Activated T-helper 2 cell treated with anti-CD3 and anti-CD28 coated beads, Interferon-gamma antibody, Interleukin-2, Interleukin-4, amounts not matched to agents 10 μg/mL and 5 μg/mL and 100 μg/mL, durations not matched to agents 14 hours and 24 hours and 36 hours (primary cell): Measurements from ENCODE around the gene MEIS2. TPM values are rescaled to one million over a fixed set of nuclear protein-coding genes. Genes with fewer than 3 reads are reported as not detected.

ENCODE experiments used
- DNase-seq: peaks from one replicate; pipeline ENCODE4 v3.0.0; 2021; ENCODE audit warnings: low spot score
- H3K27ac Mint-ChIP-seq: one replicate; pipeline ENCODE4 v1.8.0; 2021; ENCODE audit warnings: mixed read lengths
- H3K27me3 Mint-ChIP-seq: one replicate; pipeline ENCODE4 v1.8.0; 2021; ENCODE audit warnings: low read depth, mixed read lengths
- H3K36me3 Mint-ChIP-seq: one replicate; pipeline ENCODE4 v1.8.0; 2021; ENCODE audit warnings: low read depth, mixed read lengths
- H3K4me1 Mint-ChIP-seq: one replicate; pipeline ENCODE4 v1.8.0; 2021; ENCODE audit warnings: low read depth, mixed read lengths
- H3K4me3 Mint-ChIP-seq: one replicate; pipeline ENCODE4 v1.8.0; 2021; ENCODE audit warnings: low read depth, mild to moderate bottlenecking, moderate library complexity, mixed read lengths
- H3K9me3 Mint-ChIP-seq: one replicate; pipeline ENCODE4 v1.8.0; 2021; ENCODE audit warnings: mixed read lengths
- intact Hi-C: fragments of 100-400 bp; cut with micrococcal nuclease; formaldehyde crosslinking; loops from one replicate; pipeline ENCODE4 v1.15.1; 2023
- total RNA-seq: library from RNA; stranded (reverse); gene quantifications from 2 replicates; pipeline ENCODE4 v1.2.3, GENCODE V29; 2022

The MEIS2 gene
- total RNA-seq, 1 donor from 2014 or later: not detected

DNA sequence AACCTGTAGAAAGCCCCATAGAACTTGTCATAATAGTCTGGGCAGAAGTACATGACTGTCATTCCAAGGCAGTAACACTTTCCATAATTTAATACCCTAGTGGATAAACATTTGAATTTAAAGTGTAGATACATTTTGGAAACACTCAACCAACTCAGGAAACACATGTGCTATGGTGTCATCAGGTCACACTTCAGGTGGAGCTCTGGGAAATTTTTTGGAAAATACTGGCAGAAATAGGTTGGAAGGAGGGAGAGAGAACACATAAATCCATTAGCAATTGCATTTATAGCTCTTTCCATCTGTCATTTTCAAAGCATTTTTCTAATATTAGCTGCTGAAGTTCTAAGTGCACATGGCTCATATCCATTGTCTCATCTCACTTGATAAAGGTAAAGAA is 135.7 kb downstream of the MEIS2 start:
- no peak overlapping the region for H3K27ac Mint-ChIP-seq
- DNase-seq: no peak
- no peaks in the 10 kb centered on the region for H3K27me3 Mint-ChIP-seq
- H3K9me3 Mint-ChIP-seq: no peaks in the 10 kb centered on the region
- intact Hi-C loops: no loop called here
- H3K36me3 Mint-ChIP-seq: no peaks in the 10 kb centered on the region
- no peaks in the 10 kb centered on the region for H3K4me1 Mint-ChIP-seq
- no peak overlapping the region for H3K4me3 Mint-ChIP-seq

DNA sequence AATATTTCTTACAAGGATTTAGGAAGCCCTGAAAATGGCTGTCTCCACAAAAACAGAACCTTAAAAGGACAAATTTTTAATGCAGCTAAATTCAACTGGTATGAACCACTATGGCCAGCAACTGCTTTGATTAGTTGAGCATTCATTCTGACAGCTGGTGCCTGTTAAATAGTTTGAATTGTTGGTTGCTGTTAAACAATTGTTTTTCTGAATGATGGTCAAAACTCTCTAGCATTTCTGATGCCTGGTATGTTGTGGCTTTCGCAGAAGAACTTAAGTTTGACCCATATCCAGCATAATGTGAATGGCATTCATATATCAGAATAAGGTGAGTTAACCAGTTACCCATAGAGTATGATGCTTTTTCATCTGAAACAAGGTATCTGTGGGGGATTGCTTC is 138.4 kb downstream of the MEIS2 start:
- intact Hi-C loops: no loop called here
- no peak for DNase-seq
- no peak overlapping the region for H3K27ac Mint-ChIP-seq
- no peak overlapping the region for H3K4me3 Mint-ChIP-seq
- no peaks in the 10 kb centered on the region for H3K36me3 Mint-ChIP-seq
- no peaks in the 10 kb centered on the region for H3K4me1 Mint-ChIP-seq
- no peaks in the 10 kb centered on the region for H3K27me3 Mint-ChIP-seq
- H3K9me3 Mint-ChIP-seq: no peaks in the 10 kb centered on the region

DNA sequence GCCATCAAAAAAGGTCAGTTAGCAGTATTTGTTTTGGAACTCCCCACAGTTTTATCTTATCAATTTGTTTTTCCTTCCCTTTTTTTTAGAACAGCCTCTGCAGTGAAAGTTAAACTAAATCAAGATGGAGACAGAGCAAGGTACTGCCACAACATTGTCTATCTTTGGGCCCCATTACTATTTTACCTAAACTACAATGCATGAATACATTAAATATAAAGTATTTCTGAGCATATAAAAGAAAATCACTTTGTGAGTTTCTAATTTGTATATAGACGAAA is 139.5 kb downstream of the MEIS2 start:
- no peak overlapping the region for H3K27ac Mint-ChIP-seq
- H3K4me1 Mint-ChIP-seq: no peaks in the 10 kb centered on the region
- no peaks in the 10 kb centered on the region for H3K9me3 Mint-ChIP-seq
- H3K36me3 Mint-ChIP-seq: no peaks in the 10 kb centered on the region
- H3K27me3 Mint-ChIP-seq: no peaks in the 10 kb centered on the region
- DNase-seq: no peak
- intact Hi-C loops: no loop called here
- H3K4me3 Mint-ChIP-seq: no peak overlapping the region

DNA sequence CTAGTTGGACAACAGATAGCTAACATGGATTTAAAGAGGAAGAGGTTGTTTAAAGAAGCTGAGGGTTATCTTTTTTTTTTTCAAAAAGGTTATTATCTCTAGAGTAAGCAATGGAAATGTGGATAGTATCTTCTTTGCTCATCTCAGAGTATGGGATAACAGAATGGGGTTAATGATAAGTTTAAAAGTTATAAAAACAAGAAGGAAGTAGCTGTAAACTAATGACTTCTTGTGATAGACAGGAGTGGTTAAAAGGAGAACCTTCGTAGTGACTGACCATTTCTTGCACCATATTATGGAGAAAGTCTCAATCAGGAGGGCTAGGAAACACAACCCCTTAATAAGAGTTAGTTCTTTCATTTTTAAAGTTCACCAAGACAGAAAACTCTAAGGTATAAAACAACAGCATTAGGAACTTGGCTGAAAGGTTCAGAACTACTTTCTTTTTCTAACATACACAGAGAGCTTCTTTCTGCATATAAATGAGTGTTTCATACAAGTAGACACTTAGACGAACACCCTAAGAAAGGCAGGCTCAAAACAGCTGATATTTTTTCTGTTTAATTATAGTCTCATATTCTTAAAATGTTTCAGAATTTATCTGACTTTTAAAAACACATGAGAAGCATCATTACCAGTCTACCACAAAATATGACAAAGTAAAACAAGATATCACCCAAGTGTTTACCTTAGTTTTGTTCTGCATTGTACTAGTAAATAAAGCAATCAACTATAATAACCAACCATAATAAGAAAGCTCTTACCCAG is 140.0 kb downstream of the MEIS2 start:
- no peak for DNase-seq
- H3K27me3 Mint-ChIP-seq: no peaks in the 10 kb centered on the region
- H3K4me1 Mint-ChIP-seq: no peaks in the 10 kb centered on the region
- no peaks in the 10 kb centered on the region for H3K9me3 Mint-ChIP-seq
- H3K36me3 Mint-ChIP-seq: no peaks in the 10 kb centered on the region
- intact Hi-C loops: no loop called here
- H3K4me3 Mint-ChIP-seq: no peak overlapping the region
- H3K27ac Mint-ChIP-seq: no peak overlapping the region

DNA sequence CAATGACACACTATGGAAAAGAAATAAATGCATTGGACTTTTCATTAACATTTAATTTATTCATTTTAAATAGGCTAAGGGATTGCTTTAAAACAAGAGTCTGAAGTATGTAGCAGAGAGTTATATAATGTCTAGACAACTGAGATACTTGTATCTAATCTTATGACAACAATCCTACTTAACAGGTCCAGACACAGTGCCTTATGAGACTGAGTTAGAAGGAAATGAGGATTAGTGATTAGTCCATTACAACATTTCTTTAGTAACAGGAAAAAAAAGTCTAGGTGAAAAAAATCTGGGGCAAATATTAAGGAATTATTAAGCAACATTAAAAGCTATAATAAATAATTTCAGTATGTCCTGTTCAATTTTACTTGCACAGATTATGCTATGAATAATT is 140.6 kb downstream of the MEIS2 start:
- H3K27me3 Mint-ChIP-seq: no peaks in the 10 kb centered on the region
- H3K27ac Mint-ChIP-seq: no peak overlapping the region
- H3K4me3 Mint-ChIP-seq: no peak overlapping the region
- H3K9me3 Mint-ChIP-seq: no peaks in the 10 kb centered on the region
- H3K36me3 Mint-ChIP-seq: no peaks in the 10 kb centered on the region
- intact Hi-C loops: no loop called here
- no peaks in the 10 kb centered on the region for H3K4me1 Mint-ChIP-seq
- DNase-seq: no peak

DNA sequence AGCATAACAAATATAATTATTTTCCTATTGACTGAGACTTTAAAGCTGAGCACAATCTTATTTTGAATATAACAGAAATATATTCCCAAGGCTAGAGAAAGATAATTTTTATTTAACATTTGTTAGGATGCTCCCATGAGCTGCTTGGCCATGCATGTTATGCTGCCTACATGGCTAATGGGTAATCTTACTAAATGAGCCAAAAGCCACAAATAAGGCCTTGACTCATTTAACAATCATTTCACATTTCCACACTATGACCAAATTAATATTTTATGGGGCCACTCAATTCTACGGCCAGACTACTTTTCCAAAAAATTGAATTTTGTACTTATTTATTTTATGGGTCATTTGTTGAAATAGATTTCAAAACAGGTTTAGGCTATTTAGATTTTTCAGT is 141.7 kb downstream of the MEIS2 start:
- no peaks in the 10 kb centered on the region for H3K27me3 Mint-ChIP-seq
- no peak overlapping the region for H3K4me3 Mint-ChIP-seq
- no peak overlapping the region for H3K27ac Mint-ChIP-seq
- H3K4me1 Mint-ChIP-seq: no peaks in the 10 kb centered on the region
- H3K9me3 Mint-ChIP-seq: no peaks in the 10 kb centered on the region
- no peaks in the 10 kb centered on the region for H3K36me3 Mint-ChIP-seq
- intact Hi-C loops: no loop called here
- DNase-seq: no peak

DNA sequence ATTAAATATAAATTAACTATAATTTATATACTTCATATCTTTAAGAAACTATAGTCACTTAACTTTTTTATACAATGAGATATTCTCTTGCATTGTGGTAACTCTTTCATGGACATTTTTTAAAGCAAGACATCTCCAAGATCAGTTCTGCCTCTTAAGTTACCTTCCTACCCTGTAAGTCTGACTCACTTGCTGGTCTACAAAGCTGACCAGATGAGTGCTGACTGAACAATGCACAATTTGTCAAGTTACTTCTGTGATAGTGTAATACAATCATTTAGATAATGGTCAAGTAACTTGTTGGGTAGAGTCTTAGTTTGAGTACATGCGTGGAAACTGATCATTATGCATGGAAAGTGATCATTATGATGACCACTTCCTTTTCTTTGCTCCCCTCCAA is 145.9 kb downstream of the MEIS2 start:
- Mint-ChIP-seq H3K36me3 (no peaks in the 10 kb centered on the region), H3K9me3 (no peaks in the 10 kb centered on the region), H3K27me3 (no peaks in the 10 kb centered on the region), H3K4me3 (no peak overlapping the region), H3K27ac (no peak overlapping the region), H3K4me1 (no peaks in the 10 kb centered on the region)
- intact Hi-C loops: no loop called here
- no peak for DNase-seq

DNA sequence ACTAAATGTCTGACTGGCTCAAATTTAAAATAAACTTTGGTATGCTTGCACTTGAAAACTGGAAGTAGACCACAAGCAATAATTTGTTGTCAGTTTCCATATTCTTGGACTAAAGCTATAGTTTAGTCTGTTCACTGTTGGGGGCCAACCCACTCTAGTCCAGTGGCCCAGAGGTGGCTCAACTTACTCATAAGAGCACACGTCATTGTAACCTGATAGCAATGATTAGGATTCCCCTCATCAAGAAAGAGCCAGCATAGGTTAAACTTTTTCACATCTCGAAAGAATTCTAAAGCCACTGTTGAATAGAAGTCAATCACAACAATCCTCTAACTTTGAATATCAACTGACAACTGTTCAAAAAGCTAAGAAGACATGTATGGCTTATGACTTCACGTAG is 147.0 kb downstream of the MEIS2 start:
- no peak overlapping the region for H3K4me3 Mint-ChIP-seq
- no peaks in the 10 kb centered on the region for H3K36me3 Mint-ChIP-seq
- H3K4me1 Mint-ChIP-seq: no peaks in the 10 kb centered on the region
- no peaks in the 10 kb centered on the region for H3K27me3 Mint-ChIP-seq
- H3K27ac Mint-ChIP-seq: no peak overlapping the region
- intact Hi-C loops: no loop called here
- no peak for DNase-seq
- no peaks in the 10 kb centered on the region for H3K9me3 Mint-ChIP-seq

DNA sequence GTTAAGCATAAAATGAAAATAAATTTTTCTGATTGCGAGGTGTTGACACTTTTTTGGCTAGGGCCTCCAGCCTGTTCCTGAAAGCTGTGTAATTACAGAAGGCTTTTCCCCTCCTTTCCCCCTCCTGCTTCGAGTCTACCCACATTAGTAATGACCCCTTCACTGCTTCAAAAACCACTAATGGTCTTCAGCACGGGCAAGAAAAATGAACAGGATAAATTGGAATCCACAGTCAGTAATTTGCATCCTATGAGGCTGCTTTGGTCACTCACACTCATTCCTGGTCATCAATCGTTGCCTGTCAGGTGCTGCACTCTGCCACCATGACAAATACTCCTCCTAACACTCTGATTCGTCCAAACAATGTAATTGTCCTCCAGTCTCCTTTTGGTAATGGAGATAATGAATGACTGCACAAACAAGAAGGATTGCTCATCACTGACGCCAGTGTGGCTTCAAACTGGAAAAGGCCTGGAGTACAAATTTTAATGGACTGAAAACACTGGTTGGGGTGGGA is 148.6 kb downstream of the MEIS2 start:
- H3K9me3 Mint-ChIP-seq: no peaks in the 10 kb centered on the region
- intact Hi-C loops: no loop called here
- no peaks in the 10 kb centered on the region for H3K36me3 Mint-ChIP-seq
- no peaks in the 10 kb centered on the region for H3K4me1 Mint-ChIP-seq
- DNase-seq: no peak
- no peaks in the 10 kb centered on the region for H3K27me3 Mint-ChIP-seq
- H3K27ac Mint-ChIP-seq: no peak overlapping the region
- no peak overlapping the region for H3K4me3 Mint-ChIP-seq

DNA sequence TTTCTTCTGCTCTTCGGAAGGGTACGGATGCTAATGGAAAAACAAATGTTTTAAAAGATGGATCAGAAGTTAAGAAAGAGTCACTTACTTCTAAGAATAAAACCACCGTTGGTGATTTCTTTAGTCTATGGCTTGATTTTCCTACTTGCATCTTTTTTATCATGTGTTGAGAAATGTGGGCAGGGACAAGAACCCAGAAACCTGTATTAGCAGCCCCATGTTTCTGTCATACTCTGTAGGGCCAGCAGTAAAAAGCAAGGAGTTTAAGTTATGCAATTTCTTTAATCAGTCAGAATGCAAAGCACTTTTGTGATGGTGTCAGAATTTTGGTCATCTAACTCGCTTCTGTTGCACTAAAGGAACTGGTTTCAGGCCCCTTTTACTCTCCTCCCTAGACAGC is 150.0 kb downstream of the MEIS2 start:
- no peaks in the 10 kb centered on the region for H3K4me1 Mint-ChIP-seq
- no peak overlapping the region for H3K27ac Mint-ChIP-seq
- H3K36me3 Mint-ChIP-seq: no peaks in the 10 kb centered on the region
- H3K27me3 Mint-ChIP-seq: no peaks in the 10 kb centered on the region
- intact Hi-C loops: no loop called here
- no peak for DNase-seq
- no peak overlapping the region for H3K4me3 Mint-ChIP-seq
- no peaks in the 10 kb centered on the region for H3K9me3 Mint-ChIP-seq

DNA sequence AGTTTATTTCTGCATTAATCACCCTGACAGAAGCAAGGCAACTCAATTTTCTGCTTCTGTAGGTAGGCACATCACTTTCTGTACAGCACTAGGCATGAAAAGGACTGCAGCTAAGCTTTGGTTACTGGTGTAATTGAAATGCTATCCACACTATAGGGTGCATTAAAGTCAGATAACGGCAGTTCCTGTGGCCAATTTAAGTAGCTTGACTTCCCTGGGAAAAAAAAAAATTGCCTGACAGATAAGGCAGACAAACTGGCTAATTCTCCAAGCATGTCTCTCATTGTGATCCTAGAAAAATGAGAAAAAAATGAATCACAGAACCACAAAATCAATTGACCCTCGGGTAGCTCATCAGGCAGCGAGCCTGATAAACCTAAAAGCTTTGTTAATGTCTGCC is 151.4 kb downstream of the MEIS2 start:
- H3K36me3 Mint-ChIP-seq: no peaks in the 10 kb centered on the region
- no peak overlapping the region for H3K27ac Mint-ChIP-seq
- H3K4me1 Mint-ChIP-seq: no peaks in the 10 kb centered on the region
- no peak for DNase-seq
- intact Hi-C loops: no loop called here
- no peaks in the 10 kb centered on the region for H3K9me3 Mint-ChIP-seq
- H3K27me3 Mint-ChIP-seq: no peaks in the 10 kb centered on the region
- no peak overlapping the region for H3K4me3 Mint-ChIP-seq

DNA sequence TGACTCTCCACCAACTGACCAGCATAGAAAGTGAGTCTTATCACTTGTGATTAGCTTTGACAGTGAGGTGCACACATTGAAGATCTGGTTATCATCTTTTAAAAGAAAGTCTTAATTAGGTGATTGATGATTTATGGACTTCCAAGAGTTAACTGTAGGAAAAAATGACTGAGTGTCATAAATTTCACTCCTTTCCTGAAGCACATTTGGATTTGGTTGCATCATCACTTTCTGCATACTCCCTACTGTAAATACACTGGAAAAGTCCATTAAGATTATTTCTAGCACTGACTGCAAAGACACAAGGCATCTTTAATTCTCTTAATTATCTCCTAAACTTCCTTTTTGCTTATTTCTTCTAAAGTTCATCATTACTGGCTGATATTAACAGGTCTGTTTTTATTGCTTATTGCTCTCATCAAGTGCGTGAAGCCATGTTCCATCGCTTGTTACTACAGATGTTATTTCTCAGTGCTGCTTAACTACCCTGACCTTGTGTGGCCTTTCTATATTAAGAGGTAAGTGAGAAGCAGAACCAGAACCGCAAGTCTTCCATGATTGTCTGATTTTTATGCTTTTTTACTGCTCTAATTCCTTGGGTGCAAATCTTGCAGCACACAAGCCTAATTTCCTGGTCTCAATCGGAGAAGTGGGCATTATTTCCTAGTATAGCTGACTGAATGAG is 153.2 kb downstream of the MEIS2 start:
- Mint-ChIP-seq H3K27me3 (no peaks in the 10 kb centered on the region), H3K36me3 (no peaks in the 10 kb centered on the region), H3K4me1 (no peaks in the 10 kb centered on the region), H3K4me3 (no peak overlapping the region), H3K9me3 (no peaks in the 10 kb centered on the region), H3K27ac (no peak overlapping the region)
- no peak for DNase-seq
- intact Hi-C loops: no loop called here

DNA sequence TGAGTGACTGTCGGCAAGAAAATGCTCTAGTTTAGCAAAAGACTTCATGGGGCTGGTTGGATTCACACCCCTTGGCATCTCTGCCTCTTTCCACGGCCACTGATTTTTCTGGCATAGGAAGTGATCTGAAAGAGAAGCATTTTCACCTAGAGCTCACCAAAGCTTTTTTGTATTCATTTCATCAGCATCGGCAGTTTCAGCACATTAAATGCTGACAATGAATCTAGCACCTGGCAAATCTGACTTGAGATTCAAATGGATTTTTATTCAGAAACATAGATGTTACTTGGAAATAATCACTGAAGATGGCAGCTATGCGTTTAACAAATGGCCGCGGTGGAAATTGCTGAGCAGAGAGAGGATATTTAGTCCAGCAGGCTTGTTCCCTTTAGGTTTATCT is 155.9 kb downstream of the MEIS2 start:
- no peak for DNase-seq
- intact Hi-C loops: no loop called here
- H3K9me3 Mint-ChIP-seq: no peaks in the 10 kb centered on the region
- no peaks in the 10 kb centered on the region for H3K36me3 Mint-ChIP-seq
- H3K4me3 Mint-ChIP-seq: no peak overlapping the region
- no peaks in the 10 kb centered on the region for H3K27me3 Mint-ChIP-seq
- no peak overlapping the region for H3K27ac Mint-ChIP-seq
- H3K4me1 Mint-ChIP-seq: no peaks in the 10 kb centered on the region
